ENCODE data around the gene LTBP4.

The LTBP4 gene

GRCh38 chr19:40613690-40614621, 12.8 kb downstream of the LTBP4 start:
- no peak for TF ChIP-seq CTCF (IDR thresholded peaks at IDR 0.05; ENCODE audit: insufficient read depth, low read depth, low read length, missing control alignments)
- peak; percentile 88 for DNase-seq (ENCODE audit: low read depth)
- H3K4me3 ChIP-seq (ENCODE audit: low read depth, low read length) = peak overlapping the region; percentile 79

- no peak for TF ChIP-seq CTCF (IDR thresholded peaks at IDR 0.05; ENCODE audit: insufficient read depth, low read depth, low read length, missing control alignments)
- peak overlapping the region; percentile 79 for H3K4me3 ChIP-seq (ENCODE audit: low read depth, low read length)
- DNase-seq (ENCODE audit: low read depth) = peak; percentile 62
Measured at GRCh38 chr19:40614622-40615411, 13.6 kb downstream of the LTBP4 start.

- no peak for DNase-seq (ENCODE audit: low read depth)
- TF ChIP-seq CTCF (IDR thresholded peaks at IDR 0.05; ENCODE audit: insufficient read depth, low read depth, low read length, missing control alignments) = no peak
- no peak overlapping the region for H3K4me3 ChIP-seq (ENCODE audit: low read depth, low read length)
Measured at GRCh38 chr19:40616178-40616577, 15.0 kb downstream of the LTBP4 start.

GRCh38 chr19:40616941-40617340, 15.8 kb downstream of the LTBP4 start:
- TF ChIP-seq CTCF (IDR thresholded peaks at IDR 0.05; ENCODE audit: insufficient read depth, low read depth, low read length, missing control alignments) = no peak
- H3K4me3 ChIP-seq (ENCODE audit: low read depth, low read length) = no peak overlapping the region
- DNase-seq (ENCODE audit: low read depth) = no peak

GRCh38 chr19:40617961-40618360, 16.8 kb downstream of the LTBP4 start:
- no peak for TF ChIP-seq CTCF (IDR thresholded peaks at IDR 0.05; ENCODE audit: insufficient read depth, low read depth, low read length, missing control alignments)
- DNase-seq (ENCODE audit: low read depth) = no peak

GRCh38 chr19:40619333-40620160, 18.4 kb downstream of the LTBP4 start:
- no peak overlapping the region for H3K4me3 ChIP-seq (ENCODE audit: low read depth, low read length)
- DNase-seq (ENCODE audit: low read depth) = no peak
- no peak for TF ChIP-seq CTCF (IDR thresholded peaks at IDR 0.05; ENCODE audit: insufficient read depth, low read depth, low read length, missing control alignments)

More at GRCh38 chr19:40617961-40618360, 16.8 kb downstream of the LTBP4 start:
- H3K4me3 ChIP-seq (ENCODE audit: low read depth, low read length) = no peak overlapping the region
